Erythroblast (primary cell): ENCODE measurements around the gene TTC28.

Source experiments
- GATA1 ChIP-seq: IDR thresholded peaks from 2 replicates; pipeline ENCODE4 v1.6.1; 2011; ENCODE audit warnings: low read depth, mild to moderate bottlenecking, control low read depth, low read length, moderate library complexity
- POLR2A ChIP-seq: IDR thresholded peaks from 2 replicates; pipeline ENCODE4 v1.6.1; 2011; ENCODE audit warnings: mild to moderate bottlenecking, low read length

DNA sequence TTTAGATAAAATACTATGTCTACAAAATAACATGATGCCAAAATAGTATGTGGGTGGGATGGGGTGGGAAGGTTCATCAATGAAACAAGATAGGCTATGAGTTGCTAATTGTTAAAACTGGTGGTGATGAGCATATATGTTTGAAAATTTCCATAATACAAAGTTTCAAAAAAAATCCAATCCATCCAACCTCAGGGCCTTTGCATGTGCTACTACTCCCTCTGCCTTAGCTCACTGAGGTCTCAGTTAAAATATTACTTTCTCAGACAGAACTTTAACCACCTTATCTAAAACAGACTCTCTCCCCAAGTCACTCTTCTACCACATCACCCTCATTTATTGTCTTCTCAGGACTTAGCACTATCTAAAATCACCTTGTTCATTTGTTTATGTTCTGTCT lies 201.1 kb downstream of the TTC28 start:
- TF ChIP-seq POLR2A = no peak
- no peak for TF ChIP-seq GATA1
